ENCODE results near the gene PPP3CA.

GRCh38 chr4:101101072-101101471, 246.3 kb downstream of the PPP3CA start:
- TF ChIP-seq CTCF (IDR thresholded peaks at IDR 0.05; ENCODE audit: control extremely low read depth in 1 of 3, insufficient read depth in 1 of 3, low read depth in 1 of 3, low read length in 3 of 3), result no peak
- TF ChIP-seq TAF1 (IDR thresholded peaks at IDR 0.05; ENCODE audit: low read depth, low read length), result no peak
- no peak for TF ChIP-seq CEBPB (IDR thresholded peaks at IDR 0.05; ENCODE audit: low read depth, low read length)
- no peak for TF ChIP-seq ATF2 (IDR thresholded peaks at IDR 0.05; ENCODE audit: low read length)
- no peak for TF ChIP-seq POLR2A (IDR thresholded peaks at IDR 0.05; ENCODE audit: control extremely low read depth in 1 of 2, low read depth in 2 of 2, low read length in 2 of 2)
- no peak for TF ChIP-seq RAD21 (IDR thresholded peaks at IDR 0.05 in 1 of 2, conservative IDR thresholded peaks at IDR 0.05 in 1 of 2; ENCODE audit: low read depth in 2 of 2, low read length in 2 of 2)
- TF ChIP-seq POLR2AphosphoS5 (IDR thresholded peaks at IDR 0.05; ENCODE audit: low read depth, low read length), result no peak
- TF ChIP-seq MAX (IDR thresholded peaks at IDR 0.05), result no peak
- no peak for TF ChIP-seq KDM1A (IDR thresholded peaks at IDR 0.05; ENCODE audit: borderline replicate concordance, low read length)
- TF ChIP-seq EGR1 (IDR thresholded peaks at IDR 0.05; ENCODE audit: borderline replicate concordance, low read depth, low read length), result no peak

Data from H1 (cell line).